DND-41 (cell line): ENCODE data around the gene RHOBTB3.

ENCODE experiments used
- ATAC-seq: fragments of 200-7000 bp; cut with Tn5 transposase; 3 replicates; pipeline ENCODE4 v1.9.1; 2021; ENCODE audit warnings: low read depth; ENCODE audit not compliant: insufficient read depth
- DNase-seq: peaks from one replicate; pipeline ENCODE4 v3.0.0-alpha.2; 2020
- H2AFZ ChIP-seq: 2 replicates; pipeline ENCODE4 v1.6.0; 2012; ENCODE audit warnings: low read depth, low read length
- H3K27ac ChIP-seq: 2 replicates; pipeline ENCODE4 v1.5.1; 2012; ENCODE audit warnings: low read length, inconsistent platforms
- H3K27me3 ChIP-seq: fragments of 200-600 bp; sonication (generic); 2 replicates; pipeline ENCODE4 v1.6.0; 2012; ENCODE audit warnings: low read length, mild to moderate bottlenecking, inconsistent platforms; ENCODE audit not compliant: insufficient read depth, poor library complexity
- H3K36me3 ChIP-seq: 2 replicates; pipeline ENCODE4 v1.5.1; 2012; ENCODE audit warnings: low read length, inconsistent platforms; ENCODE audit not compliant: insufficient read depth
- H3K4me1 ChIP-seq: 2 replicates; pipeline ENCODE4 v1.5.1; 2012; ENCODE audit warnings: mild to moderate bottlenecking, low read length; ENCODE audit not compliant: insufficient read depth
- H3K4me2 ChIP-seq: 2 replicates; pipeline ENCODE4 v1.6.0; 2012; ENCODE audit warnings: mild to moderate bottlenecking, moderate library complexity, low read length, inconsistent platforms; ENCODE audit not compliant: insufficient read depth
- H3K4me3 ChIP-seq, 2 experiments: fragments of 200-600 bp in 1 of 2; shearing (Covaris generic) in 1 of 2; 2 replicates each; pipeline ENCODE4 v1.5.1; 2012 to 2016; ENCODE audit warnings: inconsistent platforms in 2 of 2, low read length in 2 of 2, mild to moderate bottlenecking in 2 of 2, low read depth in 1 of 2, moderate library complexity in 1 of 2
- H3K79me2 ChIP-seq: 2 replicates; pipeline ENCODE4 v1.6.0; 2012; ENCODE audit warnings: low read length, inconsistent platforms; ENCODE audit not compliant: insufficient read depth
- H3K9ac ChIP-seq: 2 replicates; pipeline ENCODE4 v1.6.0; 2012; ENCODE audit warnings: low read depth, mild to moderate bottlenecking, inconsistent platforms, low read length, moderate library complexity
- H3K9me3 ChIP-seq: 2 replicates; pipeline ENCODE4 v1.5.1; 2012; ENCODE audit warnings: low read length, moderate library complexity, mild to moderate bottlenecking, inconsistent platforms; ENCODE audit not compliant: insufficient read depth, severe bottlenecking
- H4K20me1 ChIP-seq: 2 replicates; pipeline ENCODE4 v1.6.0; 2012; ENCODE audit warnings: low read length; ENCODE audit not compliant: insufficient read depth
- CTCF ChIP-seq: IDR thresholded peaks from 2 replicates; pipeline ENCODE4 v1.5.1; 2012; ENCODE audit warnings: borderline replicate concordance, low read length, moderate library complexity, mild to moderate bottlenecking; ENCODE audit not compliant: poor library complexity, severe bottlenecking; ENCODE audit errors: extremely low read depth
- EZH2 ChIP-seq: IDR thresholded peaks from 3 replicates; pipeline ENCODE4 v1.6.1; 2012; ENCODE audit warnings: borderline replicate concordance, low read depth, mild to moderate bottlenecking, moderate library complexity, low read length, inconsistent platforms; ENCODE audit not compliant: severe bottlenecking

RHOBTB3 gene

GRCh38 chr5:95733107-95733665 is 2.0 kb downstream of the RHOBTB3 start:
- DNase-seq (no peak), ATAC-seq (no peak)
- Histone ChIP-seq H4K20me1 (no peaks in the 10 kb centered on the region), H3K4me1 (peaks cover 26% of the 10 kb centered on the region), H3K27me3 (no peaks in the 10 kb centered on the region), H3K27ac (no peak overlapping the region), H3K4me2 (peak overlapping the region; percentile 84; the same call in 1 of the 2 replicates), H3K79me2 (no peaks in the 10 kb centered on the region; the same call in 1 of the 2 replicates), H3K4me3 (no peak overlapping the region), H3K36me3 (no peaks in the 10 kb centered on the region), H3K9ac (no peak overlapping the region), H3K9me3 (no peaks in the 10 kb centered on the region), H2AFZ (no peak overlapping the region)
- TF ChIP-seq CTCF (no peak), EZH2 (no peak)

GRCh38 chr5:95734187-95734586 is 3.1 kb downstream of the RHOBTB3 start:
- no peak overlapping the region for H2AFZ ChIP-seq
- H3K79me2 ChIP-seq, result no peaks in the 10 kb centered on the region; the same call in 1 of the 2 replicates
- H3K36me3 ChIP-seq, result peaks cover 5% of the 10 kb centered on the region; the same call in 1 of the 2 replicates
- no peaks in the 10 kb centered on the region for H3K27me3 ChIP-seq
- H3K4me3 ChIP-seq, result no peak overlapping the region
- no peak overlapping the region for H3K9ac ChIP-seq
- ATAC-seq, result no peak
- H3K27ac ChIP-seq, result no peak overlapping the region
- H3K4me1 ChIP-seq, result peaks cover 26% of the 10 kb centered on the region
- no peaks in the 10 kb centered on the region for H3K9me3 ChIP-seq
- no peaks in the 10 kb centered on the region for H4K20me1 ChIP-seq
- no peak overlapping the region for H3K4me2 ChIP-seq
- DNase-seq, result no peak
- TF ChIP-seq CTCF (no peak), EZH2 (no peak)

GRCh38 chr5:95734906-95735305 is 3.8 kb downstream of the RHOBTB3 start:
- DNase-seq, result no peak

More at GRCh38 chr5:95734906-95735305, 3.8 kb downstream of the RHOBTB3 start:
- H3K36me3 ChIP-seq, result peaks cover 8% of the 10 kb centered on the region
- no peaks in the 10 kb centered on the region for H4K20me1 ChIP-seq
- H3K4me3 ChIP-seq, result no peak overlapping the region
- H3K79me2 ChIP-seq, result no peaks in the 10 kb centered on the region; the same call in 1 of the 2 replicates
- H3K27me3 ChIP-seq, result no peaks in the 10 kb centered on the region
- no peak for ATAC-seq
- H3K9ac ChIP-seq, result no peak overlapping the region
- H3K4me1 ChIP-seq, result peaks cover 26% of the 10 kb centered on the region
- H3K9me3 ChIP-seq, result no peaks in the 10 kb centered on the region
- H2AFZ ChIP-seq, result no peak overlapping the region
- TF ChIP-seq CTCF, result no peak
- TF ChIP-seq EZH2, result no peak
- H3K4me2 ChIP-seq, result no peak overlapping the region
- H3K27ac ChIP-seq, result no peak overlapping the region
